GM19467 (cell line): Measurements from ENCODE around the gene SPESP1.

Experiments used
- ATAC-seq: cut with Tn5 transposase; IDR thresholded peaks from one replicate; pipeline ENCODE4 v1.9.1; 2021; ENCODE audit warnings: mild to moderate bottlenecking, moderate library complexity; ENCODE audit not compliant: unreplicated experiment

Gene SPESP1

GRCh38 chr15:68990231-68990991, 60.1 kb downstream of the SPESP1 start:
- no peak for ATAC-seq

- no peak for ATAC-seq
Observed at GRCh38 chr15:68990992-68991500, 60.7 kb downstream of the SPESP1 start.

GRCh38 chr15:68991723-68992122, 61.4 kb downstream of the SPESP1 start:
- no peak for ATAC-seq

GRCh38 chr15:68992696-68993095, 62.4 kb downstream of the SPESP1 start:
- no peak for ATAC-seq

GRCh38 chr15:68993276-68993675, 63.0 kb downstream of the SPESP1 start:
- no peak for ATAC-seq

- ATAC-seq = no peak
Observed at GRCh38 chr15:68994149-68994548, 63.8 kb downstream of the SPESP1 start.

- ATAC-seq = no peak
Observed at GRCh38 chr15:68994981-68995761, 64.8 kb downstream of the SPESP1 start.
